ENCODE data around the gene CRIP1. TPM values are rescaled to one million over a fixed set of nuclear protein-coding genes. Genes with fewer than 3 reads are reported as not detected.

The CRIP1 gene
- total RNA-seq, 2 experiments from 2014 or later, result 702 to 753 TPM

DNA sequence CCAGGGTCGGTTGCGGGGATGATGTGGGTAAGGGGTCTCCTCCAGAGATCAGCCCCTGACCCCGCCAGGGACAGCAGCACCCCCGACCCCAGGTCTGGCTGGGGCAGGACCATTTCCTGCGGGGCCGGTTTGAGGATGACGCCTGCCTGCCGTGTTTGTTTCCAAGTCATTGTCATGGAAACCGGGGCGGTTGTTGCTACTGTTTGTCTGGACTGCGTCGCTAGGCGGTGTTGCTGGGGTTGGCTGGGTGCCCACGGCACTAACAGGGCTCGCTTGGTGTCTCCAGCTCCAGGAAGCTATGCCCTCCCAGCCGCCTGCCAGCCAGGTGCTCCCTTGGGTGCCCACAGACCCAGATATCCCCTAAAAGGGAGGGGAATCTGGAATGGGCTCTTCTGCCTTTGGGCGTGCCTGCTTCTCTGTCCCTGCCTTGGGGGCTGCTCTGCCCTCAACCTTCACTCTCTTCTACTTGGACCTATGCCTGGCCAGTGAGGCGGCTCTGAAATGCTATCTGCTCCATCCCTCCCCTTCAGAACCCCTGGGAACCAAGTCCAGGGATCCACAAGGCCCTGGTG lies 4.7 kb upstream of the CRIP1 start:
- POLR2A ChIA-PET, result interaction anchor here (1.0 kb wide), 1 partner anchor 10 kb away, joined by 3 read pairs; the partner anchor contains the start of gene TEDC1
- H3K36me3 Mint-ChIP-seq (ENCODE audit: low read depth), result peaks cover 4% of the 10 kb centered on the region
- H3K9me3 Mint-ChIP-seq, result no peaks in the 10 kb centered on the region
- CTCF ChIA-PET, result interaction anchor here (1.5 to 4.0 kb wide), 8 partner anchors 9 to 181 kb away, joined by 3 to 69 read pairs (median 8); partner anchors contain the start of gene TEDC1
- peak overlapping the region; percentile 98 for H3K27ac Mint-ChIP-seq
- peaks cover 52% of the 10 kb centered on the region for H3K4me1 Mint-ChIP-seq
- peak overlapping the region; percentile 58 for H3K4me3 Mint-ChIP-seq
- peak; percentile 98 for DNase-seq
- peaks cover 19% of the 10 kb centered on the region for H3K27me3 Mint-ChIP-seq

DNA sequence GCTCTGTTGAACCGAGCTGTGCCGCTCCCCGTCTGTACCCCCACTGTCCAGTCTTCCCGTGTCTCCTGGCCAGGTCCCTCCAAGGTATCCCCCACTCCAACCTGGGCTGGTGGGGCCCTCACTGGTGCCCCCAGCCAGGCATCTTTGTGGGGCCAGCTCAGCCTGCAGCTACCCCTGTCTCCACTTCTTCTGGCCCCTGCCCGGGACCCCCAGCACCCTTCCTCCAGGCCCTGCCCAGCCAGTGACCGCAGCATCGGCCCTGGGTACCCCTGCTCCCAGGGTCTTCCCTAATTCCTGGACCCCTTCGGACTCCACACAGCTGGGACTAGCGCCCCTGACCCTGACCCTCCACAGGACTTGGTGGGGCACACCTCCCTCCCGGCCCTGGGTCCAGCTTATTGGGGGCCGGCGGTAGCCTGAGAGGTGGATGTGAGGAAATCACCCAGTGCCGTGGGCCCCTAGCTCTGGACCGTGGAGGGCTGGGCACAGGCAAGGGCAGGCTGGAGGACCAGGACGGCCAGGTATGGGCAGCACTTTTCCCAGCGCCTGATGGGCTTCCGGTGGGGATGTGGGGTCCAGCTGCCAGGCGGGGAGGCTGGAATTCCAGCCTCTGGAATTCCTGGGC lies 4.1 kb upstream of the CRIP1 start:
- Mint-ChIP-seq H3K4me3 (peak overlapping the region; percentile 58), H3K4me1 (peaks cover 47% of the 10 kb centered on the region)
- POLR2A ChIA-PET, result interaction anchor here (1.0 kb wide), 1 partner anchor 9 kb away, joined by 3 read pairs; the partner anchor contains the start of gene TEDC1

DNA sequence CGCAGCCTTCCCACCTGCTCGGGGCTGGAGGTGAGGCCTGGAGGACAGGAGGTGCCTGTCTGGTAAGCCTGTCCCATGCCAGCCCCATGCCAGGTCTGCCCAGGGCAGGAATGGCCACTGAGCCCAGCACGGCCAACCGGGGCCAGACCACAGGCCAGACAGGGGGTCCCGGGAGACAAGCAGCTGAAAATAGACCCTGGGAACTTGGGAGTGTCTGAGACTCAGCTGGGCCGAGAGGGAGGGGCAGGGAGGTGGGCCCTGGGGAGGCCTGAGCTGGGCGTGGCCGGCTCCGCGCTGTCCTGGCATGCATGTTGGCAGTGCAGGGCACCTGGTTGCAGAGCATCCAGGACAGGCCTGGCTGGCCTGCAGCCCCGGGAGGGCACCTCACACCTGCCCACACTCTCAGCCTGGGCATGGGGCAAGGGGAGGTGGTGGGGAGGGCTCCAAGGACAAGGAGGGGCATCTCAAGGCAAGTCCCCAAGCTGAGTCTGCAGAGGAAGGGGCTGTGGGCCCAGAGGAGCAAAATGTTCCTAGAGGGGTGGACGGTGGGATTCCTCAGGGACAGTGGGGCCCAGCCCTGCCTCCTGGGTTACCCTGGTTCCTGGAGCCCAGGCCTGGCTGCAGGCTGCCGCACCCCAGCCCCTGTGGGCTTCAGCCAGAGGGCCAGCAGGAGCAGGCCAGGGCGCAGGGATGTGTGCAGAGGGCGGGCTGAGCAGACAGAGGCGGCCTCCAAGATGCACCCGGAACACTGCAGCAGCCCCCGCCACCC lies 3.2 kb upstream of the CRIP1 start:
- H3K36me3 Mint-ChIP-seq (ENCODE audit: low read depth), result peaks cover 2% of the 10 kb centered on the region
- no peak for DNase-seq
- CTCF ChIA-PET, result interaction anchor here (4.0 kb wide), 1 partner anchor 13 kb away, joined by 41 read pairs; no protein-coding TSS in a partner anchor

More for the DNA sequence above, 4.1 kb upstream of the CRIP1 start:
- Mint-ChIP-seq H3K27me3 (peaks cover 15% of the 10 kb centered on the region), H3K27ac (peak overlapping the region; percentile 98), H3K36me3 (ENCODE audit: low read depth) (peaks cover 2% of the 10 kb centered on the region), H3K9me3 (no peaks in the 10 kb centered on the region)
- CTCF ChIA-PET, result interaction anchor here (1.5 to 4.0 kb wide), 6 partner anchors 12 to 181 kb away, joined by 3 to 41 read pairs (median 7); no protein-coding TSS in a partner anchor
- no peak for DNase-seq

DNA sequence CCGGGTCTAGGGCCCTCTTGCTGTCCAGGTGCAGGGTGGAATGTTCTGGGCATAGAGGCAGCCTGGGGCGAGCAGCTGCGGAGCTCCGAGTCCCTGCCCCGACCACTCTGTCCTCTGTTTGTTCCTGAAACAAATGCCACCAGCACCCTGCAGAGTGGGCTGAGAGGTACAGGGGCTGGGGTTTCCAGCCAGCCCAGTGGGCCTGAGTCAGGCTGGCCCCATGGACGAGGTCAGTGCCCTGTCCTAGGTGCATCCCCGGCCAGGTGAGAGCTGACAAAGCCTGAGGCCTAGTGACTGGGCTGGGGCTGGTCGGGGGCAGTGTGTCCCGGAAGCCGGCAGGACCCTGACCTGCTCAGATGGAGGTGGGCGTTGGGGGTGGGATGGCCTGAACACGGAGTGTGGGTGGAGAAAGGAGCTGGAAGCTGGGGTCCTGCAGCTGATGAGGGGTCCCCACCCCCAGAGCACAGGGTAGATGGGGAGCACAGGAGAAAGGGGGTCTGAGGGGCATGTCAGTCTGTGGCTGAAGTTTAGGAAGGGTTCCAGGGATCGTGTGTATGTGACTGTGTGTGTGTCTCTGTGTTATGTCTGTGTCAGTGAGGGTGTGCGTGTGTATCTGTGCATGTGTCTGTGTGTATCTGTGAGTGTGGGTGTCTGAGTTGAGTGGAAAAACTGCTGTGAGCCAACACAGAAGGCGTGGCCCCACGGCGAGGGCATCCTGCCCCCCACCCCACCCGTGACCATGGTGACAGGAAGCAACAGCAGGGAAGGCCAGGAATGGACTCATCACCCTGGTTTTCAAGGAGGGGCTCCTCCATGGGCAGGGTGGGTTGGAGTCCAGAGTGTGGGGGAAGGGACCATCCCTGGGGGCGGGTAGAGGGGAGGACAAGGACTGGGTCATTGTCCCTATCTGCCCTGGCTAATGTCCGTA lies 2.4 kb upstream of the CRIP1 start:
- H3K27me3 Mint-ChIP-seq, result peaks cover 13% of the 10 kb centered on the region
- H3K9me3 Mint-ChIP-seq, result no peaks in the 10 kb centered on the region
- no peak overlapping the region for H3K4me3 Mint-ChIP-seq
- peak overlapping the region; percentile 67 for H3K27ac Mint-ChIP-seq
- H3K36me3 Mint-ChIP-seq (ENCODE audit: low read depth), result peaks cover 6% of the 10 kb centered on the region
- peaks cover 56% of the 10 kb centered on the region for H3K4me1 Mint-ChIP-seq
- DNase-seq, result peak; percentile 67
- POLR2A ChIA-PET, result no interaction called here
- CTCF ChIA-PET, result no interaction called here

More for the DNA sequence above, 3.2 kb upstream of the CRIP1 start:
- peaks cover 15% of the 10 kb centered on the region for H3K27me3 Mint-ChIP-seq
- peaks cover 48% of the 10 kb centered on the region for H3K4me1 Mint-ChIP-seq
- no peak overlapping the region for H3K4me3 Mint-ChIP-seq
- H3K27ac Mint-ChIP-seq, result peak overlapping the region; percentile 83
- POLR2A ChIA-PET, result no interaction called here
- no peaks in the 10 kb centered on the region for H3K9me3 Mint-ChIP-seq

DNA sequence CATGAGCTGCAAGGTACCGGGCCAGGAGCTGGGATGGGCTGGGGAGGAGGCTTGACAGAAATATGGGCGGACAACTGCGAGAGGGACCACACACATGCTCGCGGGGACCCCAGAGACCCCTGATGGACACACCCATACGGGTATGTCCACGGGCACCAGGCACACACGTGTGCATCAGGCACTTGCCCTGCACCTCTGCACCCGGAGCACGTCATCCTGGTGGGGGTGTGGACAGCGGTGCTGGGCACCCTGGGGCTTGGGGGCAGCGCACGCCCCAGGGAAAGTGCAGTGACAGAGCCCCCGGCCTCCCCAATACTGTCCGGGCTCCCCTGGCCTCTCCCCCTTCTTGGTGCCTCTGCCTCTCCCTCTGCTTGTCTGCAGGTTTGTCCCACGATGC lies 1.7 kb upstream of the CRIP1 start:
- POLR2A ChIA-PET, result no interaction called here
- DNase-seq, result no peak
- Mint-ChIP-seq H3K27ac (peak overlapping the region; percentile 67), H3K27me3 (peaks cover 6% of the 10 kb centered on the region), H3K36me3 (ENCODE audit: low read depth) (peaks cover 8% of the 10 kb centered on the region), H3K4me3 (no peak overlapping the region), H3K9me3 (no peaks in the 10 kb centered on the region), H3K4me1 (peaks cover 56% of the 10 kb centered on the region)
- CTCF ChIA-PET, result no interaction called here

DNA sequence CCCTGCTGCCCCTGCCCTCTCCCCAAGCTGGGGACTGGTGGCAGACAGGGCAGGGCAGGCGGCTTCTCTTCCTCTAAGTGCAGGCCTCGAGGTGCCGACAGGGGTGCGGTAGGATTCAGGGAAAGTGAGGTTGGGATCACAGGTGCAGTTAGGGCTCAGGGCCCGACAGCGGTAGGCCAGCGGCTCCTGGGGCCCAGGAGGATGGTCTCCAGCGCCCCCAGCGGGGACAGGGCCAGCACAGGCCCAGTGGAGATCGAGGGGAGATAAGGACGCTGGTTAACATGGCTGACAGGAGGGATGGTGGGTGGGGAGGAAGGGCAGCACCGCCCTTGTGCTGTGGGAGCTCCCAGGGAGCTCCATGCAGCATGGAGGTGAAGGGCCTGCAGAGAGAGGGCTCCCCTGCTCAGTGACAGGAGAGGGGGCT lies 935 bp upstream of the CRIP1 start:
- Mint-ChIP-seq H3K36me3 (ENCODE audit: low read depth) (peaks cover 8% of the 10 kb centered on the region), H3K9me3 (no peaks in the 10 kb centered on the region), H3K27ac (peak overlapping the region; percentile 79), H3K4me3 (peak overlapping the region; percentile 52), H3K4me1 (peaks cover 53% of the 10 kb centered on the region), H3K27me3 (peaks cover 2% of the 10 kb centered on the region)
- POLR2A ChIA-PET, result no interaction called here
- peak; percentile 47 for DNase-seq
- CTCF ChIA-PET, result interaction anchor here (0.6 to 1.0 kb wide), 2 partner anchors 82 to 512 kb away, joined by 4 read pairs; no protein-coding TSS in a partner anchor

DNA sequence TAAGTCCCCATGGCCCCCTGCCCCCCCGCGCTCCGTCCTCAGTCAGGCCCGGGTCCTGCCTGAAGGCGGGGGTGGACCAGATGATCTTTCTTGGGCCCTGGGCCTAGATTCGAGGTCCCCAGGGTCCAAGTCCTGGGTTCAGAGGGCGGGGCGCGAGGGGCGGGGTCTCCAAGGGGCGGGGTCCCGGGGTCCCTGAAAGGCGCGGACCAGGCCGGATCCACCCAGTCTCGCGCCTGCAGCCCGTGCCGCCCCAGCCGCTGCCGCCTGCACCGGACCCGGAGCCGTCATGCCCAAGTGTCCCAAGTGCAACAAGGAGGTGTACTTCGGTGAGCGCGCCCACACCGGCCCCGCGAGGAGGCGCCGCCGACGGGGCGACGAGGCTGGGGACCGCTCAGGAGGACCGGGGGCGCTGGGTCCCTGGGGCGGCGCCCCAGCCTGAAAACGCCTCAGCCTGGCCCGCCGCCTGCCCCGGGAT lies 325 bp downstream of the CRIP1 start:
- DNase-seq, result peak; percentile 66
- Mint-ChIP-seq H3K4me1 (peaks cover 47% of the 10 kb centered on the region), H3K36me3 (ENCODE audit: low read depth) (peaks cover 8% of the 10 kb centered on the region), H3K27ac (peak overlapping the region; percentile 92), H3K9me3 (no peaks in the 10 kb centered on the region), H3K4me3 (peak overlapping the region; percentile 84), H3K27me3 (peaks cover 2% of the 10 kb centered on the region)
- POLR2A ChIA-PET, result no interaction called here
- CTCF ChIA-PET, result interaction anchor here (1.0 kb wide), 1 partner anchor 83 kb away, joined by 4 read pairs; no protein-coding TSS in a partner anchor

DNA sequence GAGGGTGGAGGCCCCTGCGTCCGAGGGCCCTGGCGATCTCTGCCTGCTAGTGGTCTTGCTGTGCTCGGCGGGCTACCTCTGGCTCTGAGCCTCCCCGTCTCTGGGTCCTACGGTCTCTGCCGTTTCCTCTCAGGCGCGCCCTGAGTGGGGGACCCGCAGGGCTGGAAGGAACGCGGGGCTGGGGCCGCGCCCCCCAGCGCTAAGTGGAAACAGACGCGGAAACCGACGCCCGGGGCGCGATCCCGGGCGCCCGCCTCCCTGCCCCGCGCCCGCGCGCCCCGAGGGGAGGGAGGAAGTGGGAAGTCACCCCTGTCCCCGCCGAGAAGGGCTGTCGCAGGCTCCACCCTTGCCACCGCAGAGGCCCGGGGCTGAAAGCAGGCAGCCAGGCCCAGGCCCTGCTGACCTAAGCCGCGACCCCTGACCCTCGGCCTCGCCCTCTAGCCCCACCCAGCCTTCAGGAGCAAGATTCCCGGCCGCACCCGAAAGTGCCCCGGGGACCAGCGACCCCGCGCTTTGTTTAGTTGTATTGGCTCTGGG lies 831 bp downstream of the CRIP1 start:
- ChIA-PET CTCF (no interaction called here), POLR2A (no interaction called here)
- peaks cover 44% of the 10 kb centered on the region for H3K4me1 Mint-ChIP-seq
- H3K27ac Mint-ChIP-seq, result peak overlapping the region; percentile 92
- H3K9me3 Mint-ChIP-seq, result no peaks in the 10 kb centered on the region
- H3K36me3 Mint-ChIP-seq (ENCODE audit: low read depth), result peaks cover 8% of the 10 kb centered on the region
- H3K4me3 Mint-ChIP-seq, result peak overlapping the region; percentile 84
- H3K27me3 Mint-ChIP-seq, result peaks cover 2% of the 10 kb centered on the region
- DNase-seq, result peak; percentile 79

DNA sequence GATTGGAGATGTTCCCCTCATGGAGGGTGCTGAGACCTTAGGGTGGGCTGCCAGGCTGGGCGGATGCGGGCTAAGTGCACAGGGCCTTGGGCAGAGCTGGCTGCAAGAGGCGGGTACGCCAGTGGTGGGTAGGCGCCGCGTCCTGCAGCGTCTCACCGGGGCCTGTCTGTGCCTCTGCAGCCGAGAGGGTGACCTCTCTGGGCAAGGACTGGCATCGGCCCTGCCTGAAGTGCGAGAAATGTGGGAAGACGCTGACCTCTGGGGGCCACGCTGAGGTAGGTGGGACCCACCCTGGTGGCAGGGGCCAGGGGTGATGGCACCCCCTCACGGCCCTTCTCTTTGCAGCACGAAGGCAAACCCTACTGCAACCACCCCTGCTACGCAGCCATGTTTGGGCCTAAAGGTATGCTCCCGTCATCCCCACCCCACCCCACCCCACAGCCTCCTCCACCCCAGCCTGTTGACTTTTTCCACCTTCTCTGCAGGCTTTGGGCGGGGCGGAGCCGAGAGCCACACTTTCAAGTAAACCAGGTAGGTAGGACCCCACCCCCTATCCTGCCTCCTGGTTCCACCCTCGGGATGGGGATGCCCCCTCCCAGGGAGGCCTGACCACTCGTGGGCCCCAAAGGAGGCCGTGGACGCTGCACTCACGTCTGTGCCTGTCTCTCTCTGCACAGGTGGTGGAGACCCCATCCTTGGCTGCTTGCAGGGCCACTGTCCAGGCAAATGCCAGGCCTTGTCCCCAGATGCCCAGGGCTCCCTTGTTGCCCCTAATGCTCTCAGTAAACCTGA lies 1.5 kb downstream of the CRIP1 start:
- Mint-ChIP-seq H3K9me3 (no peaks in the 10 kb centered on the region), H3K27ac (peak overlapping the region; percentile 92), H3K4me3 (peak overlapping the region; percentile 84), H3K4me1 (peaks cover 39% of the 10 kb centered on the region), H3K27me3 (peaks cover 2% of the 10 kb centered on the region), H3K36me3 (ENCODE audit: low read depth) (peaks cover 8% of the 10 kb centered on the region)
- POLR2A ChIA-PET, result no interaction called here
- CTCF ChIA-PET, result interaction anchor here (1.7 to 4.1 kb wide), 5 partner anchors 7 to 122 kb away, joined by 8 to 69 read pairs (median 12); no protein-coding TSS in a partner anchor
- DNase-seq, result peak; percentile 36

DNA sequence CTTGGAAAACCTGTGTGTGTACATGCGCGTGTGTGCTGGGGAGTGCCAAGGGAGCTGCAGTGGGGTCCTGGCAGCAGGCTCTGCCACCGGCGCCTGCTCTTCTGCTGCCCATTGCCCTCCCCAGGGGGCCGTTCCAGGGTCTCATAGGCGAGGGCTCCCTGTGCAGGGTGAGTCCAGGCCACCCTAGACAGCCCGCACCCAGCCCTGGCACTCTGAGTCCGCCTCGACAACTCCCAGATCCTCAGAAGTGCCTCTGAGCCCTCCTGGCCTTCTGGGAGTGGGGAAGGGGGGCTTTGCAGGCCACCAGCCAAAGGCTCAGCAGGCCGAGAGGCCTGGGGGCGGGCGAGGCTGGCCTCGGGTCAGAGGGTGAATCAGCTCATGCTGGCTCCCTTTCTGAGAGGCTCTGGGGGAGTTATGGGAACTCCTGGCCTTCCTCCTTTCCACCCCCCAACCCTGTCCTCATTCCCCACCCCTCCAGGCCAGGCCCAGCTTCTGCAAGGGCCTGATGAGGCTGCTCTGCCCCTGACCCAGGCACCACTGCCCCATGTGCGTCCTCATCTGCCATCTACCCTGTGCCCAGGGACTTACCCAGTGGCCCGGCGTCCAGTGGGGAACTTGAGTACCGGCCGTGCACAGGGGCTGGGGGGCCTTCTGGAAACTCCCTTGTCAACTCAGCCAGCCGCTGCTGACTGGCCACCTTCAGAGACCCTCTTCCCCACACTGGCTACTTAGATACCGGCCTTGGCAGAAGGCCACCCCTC lies 2.3 kb downstream of the CRIP1 start:
- ChIA-PET CTCF (interaction anchor here (0.6 to 4.1 kb wide), 30 partner anchors 8 to 513 kb away, joined by 3 to 69 read pairs (median 4); partner anchors contain the start of gene MTA1), POLR2A (interaction anchor here (0.7 to 2.1 kb wide), 3 partner anchors 8 to 195 kb away, joined by 3 to 6 read pairs (median 5); no protein-coding TSS in a partner anchor)
- peaks cover 42% of the 10 kb centered on the region for H3K4me1 Mint-ChIP-seq
- DNase-seq, result no peak
- H3K27ac Mint-ChIP-seq, result peak overlapping the region; percentile 92
- H3K27me3 Mint-ChIP-seq, result peaks cover 2% of the 10 kb centered on the region
- no peaks in the 10 kb centered on the region for H3K9me3 Mint-ChIP-seq
- H3K36me3 Mint-ChIP-seq (ENCODE audit: low read depth), result peaks cover 12% of the 10 kb centered on the region
- peak overlapping the region; percentile 84 for H3K4me3 Mint-ChIP-seq

Measured in activated CD4-positive, alpha-beta T cell treated with anti-CD3 and anti-CD28 coated beads, Interleukin-2, amount 10 ng/mL, durations not matched to agents 7 days and 5 days (primary cell).